OCI-LY3 (cell line): Measurements from ENCODE around the gene HACD4.

Source experiments
- H2AFZ ChIP-seq: fragments of 200-600, 300-600 bp; shearing (Covaris generic); 2 replicates; pipeline ENCODE4 v1.6.0; 2014; ENCODE audit warnings: antibody characterized with exemption, low read depth, low read length
- H3K27ac ChIP-seq: fragments of 200-600, 300-600 bp; sonication (generic); 2 replicates; pipeline ENCODE4 v1.5.1; 2014; ENCODE audit warnings: mild to moderate bottlenecking, low read length, moderate library complexity, mixed read lengths
- H3K27me3 ChIP-seq: fragments of 200-600, 300-600 bp; sonication (generic); 2 replicates; pipeline ENCODE4 v1.6.1; 2014; ENCODE audit warnings: low read depth, low read length, mixed read lengths
- H3K36me3 ChIP-seq: fragments of 200-600, 300-600 bp; sonication (generic); replicated peaks from 2 replicates; pipeline ENCODE3; 2014; ENCODE audit warnings: low read depth, low read length, mixed read lengths
- H3K4me1 ChIP-seq: fragments of 300-600, 200-600 bp; sonication (generic); 2 replicates; pipeline ENCODE4 v1.6.1; 2014; ENCODE audit warnings: low read length, mixed read lengths
- H3K4me2 ChIP-seq: fragments of 200-600, 300-600 bp; sonication (generic); 2 replicates; pipeline ENCODE4 v1.6.1; 2014; ENCODE audit warnings: low read length, mixed read lengths
- H3K4me3 ChIP-seq: fragments of 300-600, 200-600 bp; sonication (generic); 2 replicates; pipeline ENCODE4 v1.5.1; 2014; ENCODE audit warnings: antibody characterized with exemption, mild to moderate bottlenecking, low read length, moderate library complexity
- H3K79me2 ChIP-seq: fragments of 300-600, 200-600 bp; shearing (Covaris generic); 2 replicates; pipeline ENCODE4 v1.6.1; 2014; ENCODE audit warnings: mild to moderate bottlenecking, low read length, mixed read lengths
- H3K9ac ChIP-seq: fragments of 300-600, 200-600 bp; shearing (Covaris generic); 2 replicates; pipeline ENCODE4 v1.6.0; 2014; ENCODE audit warnings: mild to moderate bottlenecking, low read length, moderate library complexity
- H3K9me3 ChIP-seq: fragments of 200-600, 300-600 bp; shearing (Covaris generic); 2 replicates; pipeline ENCODE4 v1.6.1; 2014; ENCODE audit warnings: low read length, mixed read lengths; ENCODE audit not compliant: insufficient read depth
- H4K20me1 ChIP-seq: fragments of 200-600, 300-600 bp; sonication (generic); 2 replicates; pipeline ENCODE4 v1.6.1; 2016; ENCODE audit warnings: low read length, mixed read lengths; ENCODE audit not compliant: insufficient read depth
- EZH2phosphoT487 ChIP-seq: fragments of 200-600 bp; shearing (Covaris generic); IDR thresholded peaks from 2 replicates; pipeline ENCODE4 v1.6.1; 2018; ENCODE audit warnings: antibody characterized with exemption, mixed run types, low read depth
- TF ChIP-seq, protein P1 (sequence below): fragments of 200-600, 300-600 bp; sonication (generic); IDR thresholded peaks from 2 replicates; pipeline ENCODE4 v1.5.1; 2014; ENCODE audit warnings: antibody characterized with exemption, low read length, low read depth

Gene HACD4

DNA sequence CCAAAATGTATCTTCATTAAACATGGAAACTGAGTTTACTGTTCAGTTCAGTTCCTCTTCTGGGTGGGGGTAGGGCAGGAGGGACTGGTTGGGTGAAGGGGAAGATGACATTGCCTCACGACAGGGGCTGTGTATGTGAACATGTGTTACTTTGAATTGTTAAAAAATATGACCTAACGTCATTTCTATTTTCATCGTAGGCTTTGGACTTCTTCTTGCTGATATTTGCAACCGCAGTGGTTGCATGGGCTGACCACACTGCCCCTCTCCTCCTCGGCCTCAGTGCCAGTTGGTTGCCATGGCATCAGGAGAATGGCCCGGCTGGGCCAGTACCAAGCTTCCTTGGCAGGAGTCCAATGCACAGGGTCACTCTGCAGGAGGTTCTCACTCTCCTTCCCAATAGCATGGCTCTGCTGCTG is 41.5 kb downstream of the HACD4 start:
- Histone ChIP-seq H2AFZ (no peak overlapping the region), H3K27me3 (no peaks in the 10 kb centered on the region), H3K4me2 (no peak overlapping the region), H3K27ac (no peak overlapping the region), H3K36me3 (peaks cover 19% of the 10 kb centered on the region), H3K4me3 (no peak overlapping the region), H4K20me1 (no peaks in the 10 kb centered on the region), H3K79me2 (no peaks in the 10 kb centered on the region), H3K9me3 (peaks cover 10% of the 10 kb centered on the region; the same call in 1 of the 2 replicates), H3K4me1 (peaks cover 15% of the 10 kb centered on the region), H3K9ac (no peak overlapping the region)
- TF ChIP-seq, protein P1, sequence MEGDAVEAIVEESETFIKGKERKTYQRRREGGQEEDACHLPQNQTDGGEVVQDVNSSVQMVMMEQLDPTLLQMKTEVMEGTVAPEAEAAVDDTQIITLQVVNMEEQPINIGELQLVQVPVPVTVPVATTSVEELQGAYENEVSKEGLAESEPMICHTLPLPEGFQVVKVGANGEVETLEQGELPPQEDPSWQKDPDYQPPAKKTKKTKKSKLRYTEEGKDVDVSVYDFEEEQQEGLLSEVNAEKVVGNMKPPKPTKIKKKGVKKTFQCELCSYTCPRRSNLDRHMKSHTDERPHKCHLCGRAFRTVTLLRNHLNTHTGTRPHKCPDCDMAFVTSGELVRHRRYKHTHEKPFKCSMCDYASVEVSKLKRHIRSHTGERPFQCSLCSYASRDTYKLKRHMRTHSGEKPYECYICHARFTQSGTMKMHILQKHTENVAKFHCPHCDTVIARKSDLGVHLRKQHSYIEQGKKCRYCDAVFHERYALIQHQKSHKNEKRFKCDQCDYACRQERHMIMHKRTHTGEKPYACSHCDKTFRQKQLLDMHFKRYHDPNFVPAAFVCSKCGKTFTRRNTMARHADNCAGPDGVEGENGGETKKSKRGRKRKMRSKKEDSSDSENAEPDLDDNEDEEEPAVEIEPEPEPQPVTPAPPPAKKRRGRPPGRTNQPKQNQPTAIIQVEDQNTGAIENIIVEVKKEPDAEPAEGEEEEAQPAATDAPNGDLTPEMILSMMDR = no peak
- no peak for TF ChIP-seq EZH2phosphoT487

DNA sequence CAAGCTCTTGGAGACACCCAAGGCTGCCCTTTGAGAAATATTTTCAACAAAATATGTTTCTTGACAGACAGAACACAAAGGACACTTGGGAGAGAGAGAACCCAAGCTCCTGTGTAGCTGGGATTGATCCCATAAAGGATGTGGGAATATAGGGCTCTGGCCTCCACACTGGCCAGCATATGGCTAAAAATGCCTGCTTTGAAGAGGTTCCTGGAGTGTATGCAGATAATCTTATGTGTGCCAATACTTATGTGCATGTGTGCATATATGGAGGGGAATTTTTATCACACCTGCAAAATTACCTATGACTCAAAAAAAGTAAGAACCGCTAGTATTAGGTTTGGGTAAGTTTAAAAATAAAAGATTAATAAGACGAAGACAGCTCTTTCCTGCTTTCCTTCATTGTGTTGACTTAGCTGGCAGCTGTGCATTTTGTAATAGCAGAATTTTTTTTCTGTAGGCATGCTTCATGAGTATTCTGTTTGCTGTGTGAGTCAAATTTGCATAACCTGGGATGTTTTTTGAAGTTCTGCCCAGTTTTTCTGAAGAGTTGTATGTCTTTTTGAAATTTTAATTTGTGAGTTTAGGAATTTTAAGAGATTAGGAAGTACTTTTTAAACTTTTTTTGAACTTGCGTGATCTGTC is 42.6 kb downstream of the HACD4 start:
- Histone ChIP-seq H3K4me3 (no peak overlapping the region), H3K27me3 (no peaks in the 10 kb centered on the region), H3K9ac (no peak overlapping the region), H3K79me2 (no peaks in the 10 kb centered on the region), H3K27ac (no peak overlapping the region), H4K20me1 (no peaks in the 10 kb centered on the region), H3K4me2 (no peak overlapping the region), H3K9me3 (peaks cover 10% of the 10 kb centered on the region; the same call in 1 of the 2 replicates), H2AFZ (no peak overlapping the region), H3K36me3 (peaks cover 15% of the 10 kb centered on the region), H3K4me1 (peaks cover 15% of the 10 kb centered on the region)
- no peak for TF ChIP-seq EZH2phosphoT487
- TF ChIP-seq, protein P1 = no peak

DNA sequence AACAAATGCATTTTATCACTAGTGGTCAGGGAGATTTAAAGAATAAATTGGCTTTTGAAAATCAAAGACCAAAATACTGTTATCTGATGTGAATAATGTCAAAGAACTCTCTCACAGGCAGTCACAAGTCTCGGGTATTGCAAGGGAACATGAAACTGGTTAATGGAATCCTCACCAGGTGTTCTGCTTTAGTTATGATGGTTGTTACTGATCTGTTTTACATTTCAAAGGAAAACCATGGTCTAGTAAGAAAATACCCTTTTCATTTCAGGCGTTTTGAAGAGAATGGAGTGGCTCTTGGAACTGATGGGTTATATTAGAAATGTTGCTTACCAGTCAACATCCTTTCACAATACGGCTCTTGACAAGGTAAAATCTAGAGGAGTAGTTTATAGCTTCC is 43.4 kb downstream of the HACD4 start:
- peaks cover 15% of the 10 kb centered on the region for H3K36me3 ChIP-seq
- H2AFZ ChIP-seq = no peak overlapping the region
- peaks cover 10% of the 10 kb centered on the region; the same call in 1 of the 2 replicates for H3K9me3 ChIP-seq
- H3K27me3 ChIP-seq = no peaks in the 10 kb centered on the region
- no peak for TF ChIP-seq EZH2phosphoT487
- TF ChIP-seq, protein P1 = no peak
- no peak overlapping the region for H3K27ac ChIP-seq
- H3K79me2 ChIP-seq = no peaks in the 10 kb centered on the region
- no peaks in the 10 kb centered on the region for H4K20me1 ChIP-seq
- H3K4me3 ChIP-seq = no peak overlapping the region
- H3K4me1 ChIP-seq = peaks cover 15% of the 10 kb centered on the region
- no peak overlapping the region for H3K9ac ChIP-seq
- no peak overlapping the region for H3K4me2 ChIP-seq

DNA sequence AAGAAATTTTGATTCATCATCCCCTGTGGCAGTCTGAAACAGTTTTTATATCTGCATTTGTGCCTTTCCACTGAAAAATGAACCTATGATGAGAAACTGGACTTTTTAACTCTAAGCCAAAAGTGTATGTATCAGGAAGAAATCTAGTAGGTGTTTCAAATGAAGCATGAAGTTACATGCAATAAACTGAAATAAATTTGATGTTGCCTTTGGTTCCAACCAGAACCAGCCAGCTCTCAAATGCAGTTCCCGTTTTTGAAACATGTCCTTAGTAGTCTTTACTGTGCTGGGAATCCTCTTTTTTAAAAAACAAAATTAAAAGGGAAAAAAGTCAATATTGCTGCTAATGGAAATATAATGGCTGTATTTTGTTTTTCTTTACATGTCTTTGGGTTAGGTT is 43.9 kb downstream of the HACD4 start:
- peaks cover 10% of the 10 kb centered on the region; the same call in 1 of the 2 replicates for H3K9me3 ChIP-seq
- H3K4me3 ChIP-seq = no peak overlapping the region
- no peaks in the 10 kb centered on the region for H3K27me3 ChIP-seq
- TF ChIP-seq EZH2phosphoT487 = no peak
- TF ChIP-seq, protein P1 = no peak
- no peaks in the 10 kb centered on the region for H4K20me1 ChIP-seq
- H3K79me2 ChIP-seq = no peaks in the 10 kb centered on the region
- no peak overlapping the region for H3K4me2 ChIP-seq
- H3K36me3 ChIP-seq = peaks cover 19% of the 10 kb centered on the region
- H3K9ac ChIP-seq = no peak overlapping the region
- peaks cover 15% of the 10 kb centered on the region for H3K4me1 ChIP-seq
- H3K27ac ChIP-seq = no peak overlapping the region
- H2AFZ ChIP-seq = no peak overlapping the region
